ENCODE measurements around the gene PAX6.

Gene PAX6

DNA sequence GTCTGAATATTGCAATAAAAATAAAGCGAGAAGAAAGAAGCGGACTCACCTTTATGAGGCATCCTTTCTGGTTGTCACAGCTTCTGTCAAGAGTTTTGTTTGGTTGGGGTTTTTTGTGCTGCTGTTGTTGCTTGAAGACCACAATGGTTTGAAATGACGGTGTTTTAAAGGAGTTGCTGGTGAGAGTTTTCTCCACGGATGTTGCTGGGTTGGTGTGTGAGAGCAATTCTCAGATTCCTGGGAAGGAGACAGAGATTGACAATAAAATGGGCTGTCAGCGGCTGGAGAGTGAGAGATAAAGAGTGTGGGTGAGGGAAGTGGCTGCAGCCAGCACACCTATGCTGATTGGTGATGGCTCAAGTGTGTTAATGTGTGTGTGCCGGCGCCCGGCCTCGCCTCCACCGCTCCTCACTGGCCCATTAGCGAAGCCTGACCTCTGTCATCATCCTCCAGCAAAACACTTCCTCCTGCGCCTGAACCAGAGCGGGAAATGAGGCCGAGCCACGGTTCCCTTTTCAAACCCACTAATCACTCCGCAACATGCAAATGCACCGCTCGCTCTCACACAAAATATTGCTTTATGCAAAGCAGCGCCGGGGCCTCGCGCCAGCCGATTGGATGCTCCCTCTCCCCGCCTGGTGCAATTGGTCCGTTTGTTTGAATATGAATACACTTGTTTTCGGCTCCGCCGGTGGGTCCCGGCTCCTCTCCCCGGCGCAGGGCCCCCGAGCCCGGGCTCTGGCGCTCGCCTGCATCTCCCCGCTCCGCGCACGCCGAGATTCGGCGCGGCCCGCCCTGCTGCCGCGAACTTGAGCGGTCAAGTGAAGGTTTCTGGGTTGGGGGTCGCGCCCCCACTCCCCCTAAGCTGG, at the start of gene PAX6:
PAX6 (minus strand) TSS at position 544 of the 869 bp plus-strand sequence. CDS start 4,911 bp downstream, outside the sequence.
- peak; percentile 34 for DNase-seq

DNA sequence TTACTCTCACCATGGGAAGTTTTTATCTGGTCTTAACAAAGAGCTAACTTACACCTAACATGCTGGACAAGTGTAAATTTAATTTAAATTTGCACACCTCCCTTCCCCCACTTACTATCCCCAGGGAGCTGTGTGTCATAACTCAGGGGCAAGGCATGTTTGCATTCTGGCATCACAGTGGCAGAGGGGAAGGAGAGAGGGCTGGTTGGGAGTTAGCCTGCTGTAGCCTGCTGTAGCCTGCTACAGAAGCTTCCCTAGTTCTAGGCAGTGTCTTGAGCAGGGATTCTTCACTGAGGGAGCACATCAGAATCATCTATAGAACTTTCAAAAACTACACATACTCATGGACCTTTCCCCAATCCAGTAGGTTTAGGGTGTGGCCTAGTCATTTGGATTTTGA, 49.3 kb upstream of the PAX6 start:
- DNase-seq: no peak

DNA sequence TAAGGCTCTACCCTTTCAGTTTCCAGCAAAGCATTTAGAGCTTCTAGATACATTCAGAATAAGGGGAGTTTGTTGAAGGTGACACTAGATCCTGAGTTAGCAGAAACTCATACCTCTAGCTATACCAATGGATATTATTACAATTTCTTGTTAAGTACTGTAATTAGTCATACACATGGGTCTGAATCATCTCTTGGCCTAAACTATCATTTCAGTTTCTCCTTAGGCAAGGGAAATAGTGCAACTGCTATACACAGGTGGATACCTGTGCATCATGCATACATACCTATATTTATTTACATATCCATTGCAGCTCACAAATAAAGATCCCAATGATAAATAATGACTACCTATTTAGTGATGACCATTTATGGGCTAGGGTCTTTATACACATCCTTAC, 45.1 kb upstream of the PAX6 start:
- DNase-seq: no peak

DNA sequence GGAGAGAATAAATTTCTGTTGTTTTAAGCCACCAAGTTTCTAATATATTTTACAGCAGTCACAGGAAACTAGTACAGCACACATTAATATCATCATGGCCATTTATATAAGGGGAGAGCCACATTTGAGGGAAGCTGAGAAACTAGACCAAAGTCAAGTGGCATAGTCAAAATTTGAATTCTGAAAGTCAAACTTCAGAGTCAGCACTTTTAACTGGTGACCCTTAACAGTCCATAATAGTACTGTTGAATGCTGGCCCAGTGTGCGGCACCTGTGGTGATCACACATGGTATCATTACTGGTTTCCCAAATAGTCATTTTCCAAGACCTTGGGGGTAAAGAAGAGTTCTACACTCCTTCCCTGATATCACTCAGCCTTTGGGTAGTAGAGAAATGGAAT, 44.3 kb upstream of the PAX6 start:
- DNase-seq: no peak

DNA sequence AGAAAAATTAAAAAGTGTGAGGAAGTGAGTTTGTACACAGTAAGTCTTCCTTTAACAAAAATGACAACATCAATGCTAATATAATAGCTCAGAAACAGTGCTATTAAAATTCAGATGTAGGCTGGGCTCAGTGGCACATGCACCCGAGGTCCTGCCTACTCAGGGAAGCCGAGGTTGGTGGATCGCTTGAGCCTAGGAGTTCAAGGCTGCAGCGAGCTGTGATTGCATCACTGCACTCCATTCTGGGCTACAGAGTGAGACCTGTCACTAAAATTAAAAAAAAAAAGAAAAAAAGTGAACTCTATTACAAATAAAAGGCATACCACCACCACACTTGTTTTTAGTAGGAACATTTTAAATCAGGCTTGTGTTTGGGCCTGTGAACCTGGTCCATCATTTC, 39.2 kb upstream of the PAX6 start:
- no peak for DNase-seq

DNA sequence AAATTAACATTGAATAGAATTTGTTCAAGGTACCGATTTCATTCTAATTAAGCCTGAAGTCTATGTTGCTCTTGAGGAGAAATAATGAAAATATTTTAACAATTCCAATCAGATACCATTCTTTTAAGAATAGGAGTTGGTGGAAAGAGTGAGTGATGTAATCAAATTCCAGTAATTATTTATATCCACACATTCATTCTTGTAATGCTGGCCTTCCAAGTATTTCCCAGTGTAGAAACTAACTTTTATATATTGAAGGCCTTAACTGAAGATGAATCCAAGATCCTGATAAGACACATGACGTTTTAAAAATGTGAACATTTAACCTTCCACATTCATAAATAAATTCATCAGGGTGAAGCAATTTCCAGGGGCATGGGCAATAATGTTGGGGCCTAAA, 36.6 kb upstream of the PAX6 start:
- DNase-seq: no peak

DNA sequence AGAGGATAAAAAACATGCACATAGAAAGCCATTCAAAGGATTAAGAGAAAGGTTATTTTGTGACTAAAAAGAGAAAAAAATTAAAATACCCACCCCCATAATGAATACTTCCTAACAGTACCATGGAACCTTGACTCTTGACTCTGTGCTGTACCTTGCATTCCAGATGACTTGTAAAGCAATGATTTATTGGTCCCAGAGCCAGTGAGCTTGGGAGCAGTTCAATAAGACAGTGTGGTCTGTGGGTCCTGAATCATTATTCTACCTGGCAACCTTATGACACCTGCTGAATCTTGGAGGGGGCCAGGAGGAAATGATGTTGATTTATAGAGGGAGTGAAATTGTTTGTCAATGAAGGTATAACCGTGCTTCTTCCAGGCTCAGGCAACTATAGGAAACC, 34.2 kb upstream of the PAX6 start:
- DNase-seq: no peak

DNA sequence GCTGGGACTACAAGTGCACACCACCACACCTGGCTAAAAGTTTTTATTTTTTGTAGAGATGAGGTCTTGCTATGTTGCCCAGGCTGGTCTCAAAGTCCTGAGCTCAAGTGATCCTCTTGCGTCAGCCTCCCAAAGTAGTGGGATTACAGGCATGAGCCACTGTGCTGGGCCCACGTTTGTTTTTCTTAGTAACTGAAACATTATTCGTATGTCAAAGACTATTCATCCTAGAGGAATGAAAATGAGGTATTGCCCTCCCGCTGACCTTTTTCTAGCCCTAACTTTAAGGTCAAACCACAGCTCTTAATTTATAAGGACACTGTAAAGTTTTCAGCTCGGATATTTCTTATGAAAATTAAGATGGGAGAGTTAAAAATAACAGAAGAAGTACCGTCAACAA, 33.2 kb upstream of the PAX6 start:
- no peak for DNase-seq

DNA sequence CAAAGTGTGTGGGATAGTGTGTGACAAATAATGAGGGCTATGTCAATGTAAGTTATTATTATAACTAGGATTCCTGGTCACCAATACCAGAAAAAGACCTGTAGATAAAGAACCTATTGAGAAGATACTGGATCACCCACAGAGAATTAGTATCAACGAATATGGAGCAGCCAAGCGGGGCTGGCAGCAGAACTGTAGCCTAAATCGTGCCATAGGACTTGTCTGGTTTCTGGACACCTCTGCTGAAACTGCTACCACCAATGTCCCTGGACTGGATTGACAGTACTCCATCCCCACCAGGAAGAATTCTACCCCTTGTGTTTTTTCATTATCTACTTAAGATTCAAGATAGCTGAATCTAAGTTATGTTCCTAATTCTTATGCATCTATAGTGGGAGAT, 30.3 kb upstream of the PAX6 start:
- DNase-seq: no peak

DNA sequence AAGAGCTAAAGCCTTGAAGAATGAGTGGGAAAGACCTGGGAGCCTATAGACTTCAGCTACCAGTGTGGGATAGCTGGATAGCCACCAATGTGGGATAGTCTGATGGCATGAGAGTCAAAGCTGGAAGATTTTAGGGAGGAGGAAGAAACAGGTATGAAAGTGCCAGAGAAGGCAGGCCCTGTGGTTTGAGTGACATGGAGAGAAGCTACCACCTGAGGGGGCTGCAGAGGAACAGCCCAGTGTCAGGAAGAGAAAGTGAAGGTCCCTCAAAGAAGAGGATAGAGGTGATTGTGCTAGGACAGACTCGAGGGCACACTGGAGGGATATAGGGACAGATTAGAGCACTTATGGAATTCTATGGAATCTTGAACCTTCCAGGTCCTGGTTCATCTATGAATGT, 23.1 kb upstream of the PAX6 start:
- DNase-seq: no peak

DNA sequence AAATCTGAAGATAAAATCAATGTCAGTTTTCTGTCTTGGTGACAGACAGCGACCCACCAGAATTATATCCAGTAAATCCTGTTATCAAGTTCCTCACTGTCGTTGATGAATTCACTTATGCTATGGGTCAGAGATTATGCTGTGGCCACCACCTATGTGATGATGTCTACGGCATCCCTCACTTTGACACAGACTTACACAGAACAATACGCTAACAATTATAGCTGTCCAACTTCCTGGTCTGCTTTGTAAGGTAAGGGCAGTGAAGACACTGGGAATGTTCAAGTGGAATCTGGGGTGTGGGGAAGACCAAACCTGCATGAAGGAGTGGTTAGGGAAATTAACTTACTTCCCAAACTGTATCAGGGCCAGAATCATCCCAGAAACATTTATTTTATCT, 19.3 kb upstream of the PAX6 start:
- DNase-seq: no peak

DNA sequence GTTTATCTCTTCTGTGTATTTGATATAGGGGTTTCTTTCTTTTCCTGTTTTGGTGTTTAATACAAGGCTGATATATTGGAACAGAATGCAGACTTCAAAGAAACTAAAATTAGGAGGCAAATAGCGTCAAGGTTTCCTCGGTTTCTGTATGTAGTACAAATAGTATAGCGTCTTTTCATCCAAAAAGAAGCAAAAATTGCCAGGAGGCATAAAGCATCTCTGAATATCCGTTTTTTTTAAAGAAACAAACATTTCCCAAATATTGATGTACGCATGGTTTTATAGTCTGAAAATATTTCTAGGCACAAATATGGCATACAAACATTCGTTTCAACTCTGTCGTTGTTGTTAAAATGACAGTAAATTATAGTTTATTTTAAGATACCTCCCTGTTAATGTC, 17.1 kb upstream of the PAX6 start:
- no peak for DNase-seq

DNA sequence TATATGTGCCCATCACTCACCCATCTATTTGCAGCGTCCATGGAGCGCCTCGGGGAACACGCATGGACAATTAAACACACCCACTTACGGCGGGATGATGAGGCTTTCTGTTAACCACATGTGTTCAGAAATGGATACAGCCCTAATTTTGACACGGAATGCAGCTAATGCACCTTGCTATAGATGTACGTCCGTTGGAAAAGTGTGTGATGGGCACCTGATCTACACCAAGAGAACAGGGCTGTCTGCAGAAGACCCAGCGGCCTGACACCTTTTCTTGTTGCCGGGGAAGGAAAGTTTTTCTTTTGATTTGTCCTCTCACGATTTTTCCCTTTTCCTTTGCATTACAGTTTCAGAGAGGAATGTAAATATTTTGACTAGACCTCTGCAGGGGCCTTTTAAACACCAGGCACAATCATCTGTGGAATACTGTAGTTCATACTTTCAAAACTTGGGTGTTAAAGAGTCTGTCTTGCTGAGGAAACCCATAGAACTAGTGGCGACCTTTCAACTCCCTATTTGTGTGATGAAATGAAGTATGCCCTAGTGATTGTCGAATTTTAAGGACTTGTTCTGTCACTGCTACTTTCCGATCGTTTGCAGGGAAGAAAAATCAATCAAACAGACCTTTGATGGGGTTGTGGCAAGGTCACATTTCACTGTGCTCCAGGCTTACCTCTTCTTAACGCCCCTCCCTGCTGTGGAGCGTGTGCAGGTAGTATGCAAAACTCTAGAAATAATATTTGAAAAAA, 16.5 kb upstream of the PAX6 start:
- DNase-seq: no peak

DNA sequence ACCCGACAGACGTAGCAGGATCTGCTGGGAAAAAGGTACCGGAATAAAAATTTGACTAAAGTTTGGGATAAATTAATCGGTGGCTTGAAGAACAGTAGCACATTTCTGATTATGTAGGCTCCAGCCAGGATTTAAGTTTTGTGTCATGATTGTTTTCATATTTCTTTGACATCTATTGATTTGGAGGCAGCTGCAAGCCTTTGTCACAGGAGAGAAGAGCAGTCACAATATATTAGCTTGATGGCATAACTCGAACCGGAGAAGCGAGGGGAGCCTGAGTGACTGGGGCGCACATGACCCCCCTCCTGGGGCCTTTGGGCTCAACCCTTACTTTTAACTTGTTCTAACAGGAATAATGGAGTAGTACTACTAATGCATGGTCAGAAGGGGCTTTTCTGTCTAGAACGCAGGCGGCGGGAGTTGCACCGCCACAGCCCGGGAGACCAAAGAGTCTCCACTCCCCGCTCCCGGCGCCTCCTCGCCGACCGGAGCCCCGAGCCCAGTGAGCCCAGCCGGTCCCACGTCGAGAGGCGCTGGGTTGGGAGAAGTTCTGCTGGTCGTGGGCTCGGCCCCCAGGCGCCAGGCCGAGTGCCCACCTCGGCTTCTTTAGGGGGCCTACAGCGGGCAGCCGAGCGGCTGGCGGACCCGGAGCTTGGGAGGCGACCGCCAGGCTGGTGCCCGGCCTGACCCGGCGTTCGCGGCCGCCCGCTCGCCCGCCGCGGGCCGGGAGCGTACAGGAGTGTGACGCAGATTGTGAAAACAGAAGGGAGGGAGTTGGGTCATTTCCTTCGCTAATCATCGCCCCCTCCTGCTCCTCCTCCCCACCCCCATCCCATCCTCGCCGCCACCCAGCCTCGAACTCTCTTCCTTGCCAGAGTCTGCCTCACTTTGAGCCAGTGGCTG, 15.7 kb upstream of the PAX6 start:
- no peak for DNase-seq

DNA sequence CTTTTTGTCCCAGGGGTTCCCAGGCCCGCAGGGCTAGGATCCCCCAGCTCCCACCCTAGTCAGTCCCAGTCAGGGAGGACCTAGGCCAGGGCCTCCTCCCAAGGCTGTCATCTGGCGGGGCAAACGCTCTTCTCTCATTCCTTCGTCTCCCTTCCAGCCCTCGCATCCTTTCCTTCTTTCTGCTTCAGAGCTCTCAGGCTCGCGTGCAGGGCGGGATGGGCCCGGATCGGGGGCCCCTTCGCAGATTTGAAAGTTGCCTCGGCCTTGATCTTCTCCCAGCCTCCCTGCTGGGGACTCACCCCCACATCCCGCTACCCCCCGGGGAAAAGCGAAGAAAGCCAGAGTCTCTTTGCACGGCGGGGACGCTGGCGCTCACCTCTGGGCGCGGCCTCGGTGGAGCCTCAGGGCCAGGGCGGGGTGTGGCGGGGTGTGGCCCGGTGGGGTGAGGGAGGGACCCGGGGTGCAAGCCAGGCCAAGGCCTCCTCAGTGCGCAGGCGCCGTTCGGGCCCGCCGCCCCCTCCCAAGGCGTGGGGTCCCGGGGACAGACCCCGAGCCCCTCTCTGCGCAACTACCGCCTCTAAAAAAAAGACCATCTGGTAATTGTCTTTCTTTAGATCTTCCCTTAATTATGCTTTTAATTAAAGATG, 14.8 kb upstream of the PAX6 start:
- no peak for DNase-seq

DNA sequence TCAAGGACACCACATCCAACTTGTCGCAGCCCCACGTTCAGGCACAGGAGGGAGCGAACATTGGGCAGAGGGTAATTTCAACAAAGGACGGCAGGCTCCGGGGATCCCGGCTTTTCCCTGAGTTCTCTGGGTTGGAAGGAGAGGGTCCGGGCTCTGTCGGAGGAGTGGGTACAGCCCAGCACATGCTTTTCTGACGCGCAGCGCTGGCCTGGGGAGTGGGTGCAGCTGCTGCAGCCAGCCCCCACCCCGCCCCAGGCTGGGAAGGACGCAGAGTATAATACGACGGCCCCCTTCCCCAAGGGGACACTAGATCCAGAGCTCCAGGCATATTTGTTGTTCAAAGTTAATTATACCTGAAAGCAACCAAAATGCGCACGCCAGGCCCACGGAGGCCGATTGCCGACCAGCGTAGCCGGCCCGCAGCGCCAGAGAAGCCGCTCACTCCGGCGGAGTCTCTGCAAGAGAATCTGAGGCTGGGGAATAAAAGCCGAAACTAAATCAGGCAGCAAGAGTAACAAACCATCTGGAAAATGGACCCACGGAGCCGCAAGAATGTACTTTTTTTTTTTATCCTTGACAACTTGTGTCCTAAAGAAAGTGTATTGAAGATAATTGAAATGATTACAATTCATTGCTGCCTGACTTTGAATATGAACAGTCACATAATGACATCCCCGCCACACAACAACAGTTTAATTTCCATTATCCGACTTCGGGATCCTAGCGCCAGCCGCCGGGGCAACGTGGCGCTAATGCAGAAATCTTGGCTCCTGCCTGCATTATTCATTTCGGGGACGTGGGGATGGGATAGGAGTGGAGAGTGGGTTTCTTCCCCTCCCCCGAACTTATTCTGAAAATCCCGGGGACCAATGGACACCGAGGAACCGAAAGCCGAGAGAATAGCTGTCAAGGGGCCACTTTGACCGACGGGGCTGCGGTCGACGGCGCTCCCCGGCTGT, 14.0 kb upstream of the PAX6 start:
- DNase-seq: no peak

DNA sequence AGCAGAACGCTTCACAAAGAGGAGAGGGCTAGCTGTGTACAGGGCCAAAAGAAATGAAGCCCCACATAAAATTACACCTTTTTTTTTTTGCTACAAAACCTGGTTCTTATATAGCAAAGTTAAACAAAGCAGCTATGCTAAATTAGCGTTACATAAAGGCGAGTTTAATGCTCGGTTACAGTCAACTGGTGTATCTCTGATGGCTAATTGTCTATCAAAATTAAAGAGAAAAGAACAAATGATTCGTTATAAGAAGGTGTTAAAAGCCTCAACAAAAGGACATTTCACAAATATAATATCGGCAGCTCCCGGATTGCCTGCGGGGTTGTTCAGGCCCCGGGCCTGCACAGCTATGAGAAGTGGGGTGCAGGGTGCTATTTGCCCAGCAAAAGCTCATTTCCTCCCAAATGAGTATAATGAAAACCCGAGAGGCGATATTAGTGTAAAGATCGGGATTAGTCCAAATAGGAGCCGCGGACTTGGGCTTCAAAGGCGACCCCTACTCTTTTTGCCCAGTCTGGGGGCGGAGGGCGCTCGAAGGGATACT, 13.3 kb upstream of the PAX6 start:
- no peak for DNase-seq

DNA sequence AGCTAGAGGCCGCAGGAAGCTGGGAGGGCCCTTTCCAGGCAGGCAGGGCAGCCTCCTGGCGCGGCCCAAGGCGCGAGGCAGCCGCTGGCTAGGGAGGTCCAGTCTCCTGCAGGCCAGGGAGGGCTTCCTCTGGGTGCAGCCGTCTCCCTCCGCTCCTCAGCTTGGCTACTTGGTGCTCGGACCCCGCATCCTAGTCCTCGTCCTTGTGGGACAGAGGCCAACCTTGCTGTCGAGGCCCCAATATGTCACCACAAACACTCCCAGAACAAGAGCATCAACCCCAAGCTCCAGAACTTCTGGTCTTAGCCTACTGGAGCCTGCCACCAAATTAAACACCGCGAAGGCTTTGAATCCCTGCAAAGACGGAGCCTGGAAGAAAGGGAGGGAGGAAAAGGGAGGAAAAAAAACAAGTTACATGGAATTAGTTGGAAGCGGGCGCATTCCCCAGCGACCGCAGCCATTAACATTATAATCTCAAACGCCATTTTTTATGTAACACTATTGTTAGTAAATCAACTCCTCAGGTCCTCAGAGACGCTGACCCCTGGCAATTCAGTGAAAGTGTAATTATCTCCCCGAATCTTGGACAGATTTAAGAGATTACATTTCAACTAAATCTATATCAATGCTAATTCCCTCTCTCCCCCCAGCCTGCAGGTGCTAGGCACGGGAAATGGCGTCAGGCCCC, 12.7 kb upstream of the PAX6 start:
- DNase-seq: no peak

DNA sequence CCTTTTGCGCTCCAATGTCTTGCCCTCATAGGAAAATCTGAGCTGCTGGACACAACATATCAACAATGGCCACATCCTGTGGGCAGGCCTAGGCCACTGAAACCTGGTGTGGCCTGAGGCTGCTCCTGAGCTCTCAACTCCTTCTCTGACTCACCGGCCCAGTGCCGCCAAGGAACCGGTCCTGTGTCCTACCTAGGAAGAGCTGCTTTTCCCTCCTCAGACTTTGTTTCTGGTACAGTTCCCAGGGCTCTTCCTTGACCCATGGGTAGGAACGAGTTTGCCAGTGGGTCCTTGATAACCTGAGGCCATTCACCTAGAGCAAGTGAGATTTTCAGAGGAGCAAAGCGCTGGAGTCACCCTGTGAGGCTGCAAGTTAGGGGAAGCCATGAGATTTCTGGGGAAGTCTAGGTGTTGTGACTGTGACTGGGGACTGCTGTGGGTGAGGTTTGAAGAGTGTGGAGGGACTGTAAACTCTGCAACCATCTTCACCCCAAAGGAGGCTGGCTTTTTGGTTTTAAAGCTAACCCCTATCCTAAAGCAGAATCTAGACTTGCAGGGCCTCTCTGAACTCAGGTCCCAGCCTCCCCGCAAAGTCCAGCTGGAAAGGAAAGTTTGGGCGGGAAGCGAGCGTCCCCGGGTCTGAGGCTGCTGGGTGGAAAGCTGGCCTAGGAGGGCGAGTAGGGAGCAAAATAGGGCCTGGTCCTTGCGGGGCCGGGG, 12.0 kb upstream of the PAX6 start:
- DNase-seq: no peak
